ENCODE results near the gene DHRS7B. TPM values are rescaled to one million over a fixed set of nuclear protein-coding genes. Genes with fewer than 3 reads are reported as not detected.
"Not testable (repeated sequence)": the region's sequence is repeated elsewhere in the genome, so short reads cannot be mapped to it uniquely, and the experiment has no call there.

Gene DHRS7B
- total RNA-seq, 1 donor, result 15.2 TPM

DNA sequence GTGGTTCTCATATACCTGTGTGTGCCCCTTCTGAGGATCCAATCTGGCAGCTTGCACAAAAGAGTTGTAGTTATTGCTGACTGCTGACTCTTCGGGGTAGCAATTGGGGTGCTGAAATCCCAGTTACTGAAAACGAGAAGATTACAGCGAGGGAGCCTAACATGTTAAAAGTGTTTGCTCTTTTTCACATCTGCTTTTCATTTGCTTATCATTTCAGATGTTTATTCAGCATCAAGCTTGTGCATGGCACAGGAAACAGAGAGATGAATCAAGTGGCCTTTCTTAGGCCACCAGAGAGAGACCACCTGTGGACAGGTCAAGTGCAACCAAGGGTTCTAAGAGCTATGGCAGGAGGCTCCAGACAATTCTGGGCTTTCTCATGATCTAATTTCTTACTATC, 16.9 kb downstream of the DHRS7B start:
- Histone ChIP-seq H3K27me3 (ENCODE audit: insufficient read depth, low read length) (no peaks in the 10 kb centered on the region), H3K4me1 (ENCODE audit: insufficient read depth, low read length) (no peaks in the 10 kb centered on the region), H3K9me3 (ENCODE audit: low read depth, low read length) (no peaks in the 10 kb centered on the region), H4K20me1 (ENCODE audit: insufficient read depth, low read length) (no peaks in the 10 kb centered on the region), H3K36me3 (ENCODE audit: insufficient read depth, low read length) (no peaks in the 10 kb centered on the region), H3K79me2 (ENCODE audit: insufficient read depth, low read length) (no peaks in the 10 kb centered on the region), H3K27ac (ENCODE audit: low read depth, low read length) (no peak overlapping the region), H3K4me2 (ENCODE audit: insufficient read depth, low read length) (no peak overlapping the region), H2AFZ (ENCODE audit: low read length) (no peak overlapping the region), H3K4me3 (ENCODE audit: insufficient read depth, low read length) (no peak overlapping the region)
- no peak for TF ChIP-seq CTCF (IDR thresholded peaks at IDR 0.05; ENCODE audit: extremely low read depth, low read depth, low read length)
- no peak for DNase-seq (ENCODE audit: insufficient read length, low spot score, missing footprints)

- not testable (repeated sequence) for H2AFZ ChIP-seq (ENCODE audit: low read length); H3K27ac ChIP-seq (ENCODE audit: low read depth, low read length)
Measured at GRCh38 chr17:21144299-21144698, 17.5 kb downstream of the DHRS7B start.

GRCh38 chr17:21146362-21147015, 19.7 kb downstream of the DHRS7B start:
- no peak for TF ChIP-seq CTCF (IDR thresholded peaks at IDR 0.05; ENCODE audit: extremely low read depth, low read depth, low read length)
- Histone ChIP-seq H3K4me3 (ENCODE audit: insufficient read depth, low read length) (no peak overlapping the region), H3K9me3 (ENCODE audit: low read depth, low read length) (no peaks in the 10 kb centered on the region), H3K79me2 (ENCODE audit: insufficient read depth, low read length) (no peaks in the 10 kb centered on the region), H3K4me1 (ENCODE audit: insufficient read depth, low read length) (no peaks in the 10 kb centered on the region), H3K4me2 (ENCODE audit: insufficient read depth, low read length) (no peak overlapping the region), H3K36me3 (ENCODE audit: insufficient read depth, low read length) (no peaks in the 10 kb centered on the region), H3K27me3 (ENCODE audit: insufficient read depth, low read length) (no peaks in the 10 kb centered on the region), H4K20me1 (ENCODE audit: insufficient read depth, low read length) (no peaks in the 10 kb centered on the region), H3K27ac (ENCODE audit: low read depth, low read length) (no peak overlapping the region), H2AFZ (ENCODE audit: low read length) (no peak overlapping the region)
- no peak for DNase-seq (ENCODE audit: insufficient read length, low spot score, missing footprints)

More at GRCh38 chr17:21144299-21144698, 17.5 kb downstream of the DHRS7B start:
- DNase-seq (ENCODE audit: insufficient read length, low spot score, missing footprints); H3K79me2 ChIP-seq (ENCODE audit: insufficient read depth, low read length); H3K27me3 ChIP-seq (ENCODE audit: insufficient read depth, low read length); H3K4me3 ChIP-seq (ENCODE audit: insufficient read depth, low read length); H3K4me2 ChIP-seq (ENCODE audit: insufficient read depth, low read length); H3K4me1 ChIP-seq (ENCODE audit: insufficient read depth, low read length); H4K20me1 ChIP-seq (ENCODE audit: insufficient read depth, low read length); H3K36me3 ChIP-seq (ENCODE audit: insufficient read depth, low read length); H3K9me3 ChIP-seq (ENCODE audit: low read depth, low read length): not testable (repeated sequence)

GRCh38 chr17:21149621-21150020, 22.9 kb downstream of the DHRS7B start:
- no peaks in the 10 kb centered on the region for H3K9me3 ChIP-seq (ENCODE audit: low read depth, low read length)
- H3K36me3 ChIP-seq (ENCODE audit: insufficient read depth, low read length), result no peaks in the 10 kb centered on the region
- DNase-seq (ENCODE audit: insufficient read length, low spot score, missing footprints), result no peak
- no peak overlapping the region for H3K27ac ChIP-seq (ENCODE audit: low read depth, low read length)
- no peaks in the 10 kb centered on the region for H3K4me1 ChIP-seq (ENCODE audit: insufficient read depth, low read length)
- no peaks in the 10 kb centered on the region for H3K27me3 ChIP-seq (ENCODE audit: insufficient read depth, low read length)
- no peaks in the 10 kb centered on the region for H3K79me2 ChIP-seq (ENCODE audit: insufficient read depth, low read length)
- no peak overlapping the region for H2AFZ ChIP-seq (ENCODE audit: low read length)
- no peaks in the 10 kb centered on the region for H4K20me1 ChIP-seq (ENCODE audit: insufficient read depth, low read length)
- TF ChIP-seq CTCF (IDR thresholded peaks at IDR 0.05; ENCODE audit: extremely low read depth, low read depth, low read length), result no peak
- no peak overlapping the region for H3K4me2 ChIP-seq (ENCODE audit: insufficient read depth, low read length)
- no peak overlapping the region for H3K4me3 ChIP-seq (ENCODE audit: insufficient read depth, low read length)
